Measurements from ENCODE around the gene NBEAL1.
"Not testable (repeated sequence)": the region's sequence is repeated elsewhere in the genome, so short reads cannot be mapped to it uniquely, and the experiment has no call there.

Gene NBEAL1

GRCh38 chr2:203238292-203238703 lies 223.6 kb downstream of the NBEAL1 start:
- DNase-seq, result no peak

GRCh38 chr2:203238704-203239526 lies 224.2 kb downstream of the NBEAL1 start, which contains the start of gene CYP20A1:
TSS of gene CYP20A1 (plus strand) at chr2:203239018. CDS start at chr2:203239063, 45 bp downstream.
- DNase-seq, result peak; percentile 86

GRCh38 chr2:203240491-203240890 lies 225.8 kb downstream of the NBEAL1 start:
- no peak for DNase-seq

- DNase-seq, result no peak
Observed at GRCh38 chr2:203242518-203242917, 227.8 kb downstream of the NBEAL1 start.

- no peak for DNase-seq
Observed at GRCh38 chr2:203246646-203247045, 232.0 kb downstream of the NBEAL1 start.

- no peak for DNase-seq
Observed at GRCh38 chr2:203252818-203253217, 238.1 kb downstream of the NBEAL1 start.

GRCh38 chr2:203253422-203254095 lies 238.9 kb downstream of the NBEAL1 start:
- DNase-seq, result not testable (repeated sequence)

GRCh38 chr2:203261326-203262159 lies 246.9 kb downstream of the NBEAL1 start:
- no peak for DNase-seq
